Psoas muscle (tissue), 8 donors: Measurements from ENCODE around the gene POU2AF1. TPM values are rescaled to one million over a fixed set of nuclear protein-coding genes. Genes with fewer than 3 reads are reported as not detected.

ENCODE experiments used
- ATAC-seq, 4 donors: fragments of 200-7000 bp; cut with Tn5 transposase; one replicate each; pipeline ENCODE4 v1.9.1; 2020; ENCODE audit warnings: moderate library complexity in 3 of 4, mild to moderate bottlenecking in 2 of 4
- DNase-seq, 2 donors: peaks; one replicate each; pipeline ENCODE4 v3.0.0-alpha.2; 2020
- H3K27ac ChIP-seq: fragments of 200-600 bp; one replicate; pipeline ENCODE4 v1.8.0; 2022
- H3K27me3 ChIP-seq, 3 donors: fragments of 200-600 bp in 1 of 3; one replicate each; pipeline versions ENCODE4 v1.6.1 to v1.8.0; 2013 to 2022; ENCODE audit warnings: low read length in 2 of 3, mild to moderate bottlenecking in 2 of 3, moderate library complexity in 1 of 3; ENCODE audit not compliant: insufficient read depth in 3 of 3
- H3K36me3 ChIP-seq, 2 donors: fragments of 200-600 bp in 1 of 2; one replicate each; pipeline versions ENCODE4 v1.6.1 to v1.8.0; 2013 to 2022; ENCODE audit warnings: low read depth in 1 of 2, mild to moderate bottlenecking in 1 of 2, moderate library complexity in 1 of 2; ENCODE audit not compliant: insufficient read depth in 1 of 2
- H3K4me1 ChIP-seq: fragments of 200-600 bp; one replicate; pipeline ENCODE4 v1.8.0; 2022
- H3K4me3 ChIP-seq: fragments of 200-600 bp; one replicate; pipeline ENCODE4 v1.8.0; 2022; ENCODE audit warnings: mild to moderate bottlenecking
- H3K9me3 ChIP-seq: fragments of 200-600 bp; one replicate; pipeline ENCODE4 v1.8.0; 2022
- CTCF ChIP-seq: fragments of 200-600 bp; IDR thresholded peaks from one replicate; pipeline ENCODE4 v1.8.0; 2022; ENCODE audit warnings: antibody characterized with exemption
- WGBS, 3 donors: extraction: QIAGEN DNeasy Blood & Tissue Kit; methylation state at CpG; one replicate each; pipeline versions ENCODE4 v1.1.6 to v1.1.7; 2013; 5-methylcytosine and 5-hydroxymethylcytosine counted together
- intact Hi-C, 2 donors: fragments of 100-400 bp; cut with DNase I; formaldehyde crosslinking; loops; one replicate each; pipeline versions ENCODE4 v1.11.0 to v1.14.2; 2022
- polyA plus RNA-seq, 3 donors: library from polyadenylated mRNA; stranded (reverse); fragments of 200-250 nt; gene quantifications; one replicate each; pipeline ENCODE4 v1.2.3, GENCODE V29; 2013
- total RNA-seq, 4 donors: library from RNA; stranded (reverse); fragmentation: NEBNext Ultra II Directional in 2 of 4; extraction: Animal tissue kit (Norgen Biotek cat#: 25700) in 2 of 4; gene quantifications; one replicate each; pipeline versions ENCODE4 v1.2.1 to v1.2.4, GENCODE V29; 2021 to 2023
- donor health status: healthy with polysubstance abuse.
- donor health status: DM: no; HTN: no; CAD: no; lungs with moderate emphysema.
- donor health status: Bipolar disorder and iron deficiency.
- donor health status: healthy.
- donor health status: DM: yes; HTN: yes; CAD: no.
- donor health status: DM: no; HTN: no; CAD: no.
- donor health status: DM: no; HTN: no; CAD: no.
- donor health status: DM: yes; HTN: yes; CAD: no.

The POU2AF1 gene
- total and polyA plus RNA-seq, 7 donors, result 0.01 to 0.25 (median 0.13) TPM; not detected in 3

GRCh38 chr11:111360150-111361043 is 18.7 kb downstream of the POU2AF1 start:
- intact Hi-C loops, result no loop called here
- TF ChIP-seq CTCF, result no peak
- Histone ChIP-seq H3K36me3 (no peaks in the 10 kb centered on the region), H3K4me1 (no peaks in the 10 kb centered on the region), H3K27me3 (no peaks in the 10 kb centered on the region), H3K9me3 (no peaks in the 10 kb centered on the region), H3K27ac (no peak overlapping the region), H3K4me3 (no peak overlapping the region)
- ATAC-seq, result no peak
- DNase-seq, result no peak
- WGBS, 3 donors, result 90 to 91% (median 91%) methylated on average over 6 of the region's 6 CpGs

DNA sequence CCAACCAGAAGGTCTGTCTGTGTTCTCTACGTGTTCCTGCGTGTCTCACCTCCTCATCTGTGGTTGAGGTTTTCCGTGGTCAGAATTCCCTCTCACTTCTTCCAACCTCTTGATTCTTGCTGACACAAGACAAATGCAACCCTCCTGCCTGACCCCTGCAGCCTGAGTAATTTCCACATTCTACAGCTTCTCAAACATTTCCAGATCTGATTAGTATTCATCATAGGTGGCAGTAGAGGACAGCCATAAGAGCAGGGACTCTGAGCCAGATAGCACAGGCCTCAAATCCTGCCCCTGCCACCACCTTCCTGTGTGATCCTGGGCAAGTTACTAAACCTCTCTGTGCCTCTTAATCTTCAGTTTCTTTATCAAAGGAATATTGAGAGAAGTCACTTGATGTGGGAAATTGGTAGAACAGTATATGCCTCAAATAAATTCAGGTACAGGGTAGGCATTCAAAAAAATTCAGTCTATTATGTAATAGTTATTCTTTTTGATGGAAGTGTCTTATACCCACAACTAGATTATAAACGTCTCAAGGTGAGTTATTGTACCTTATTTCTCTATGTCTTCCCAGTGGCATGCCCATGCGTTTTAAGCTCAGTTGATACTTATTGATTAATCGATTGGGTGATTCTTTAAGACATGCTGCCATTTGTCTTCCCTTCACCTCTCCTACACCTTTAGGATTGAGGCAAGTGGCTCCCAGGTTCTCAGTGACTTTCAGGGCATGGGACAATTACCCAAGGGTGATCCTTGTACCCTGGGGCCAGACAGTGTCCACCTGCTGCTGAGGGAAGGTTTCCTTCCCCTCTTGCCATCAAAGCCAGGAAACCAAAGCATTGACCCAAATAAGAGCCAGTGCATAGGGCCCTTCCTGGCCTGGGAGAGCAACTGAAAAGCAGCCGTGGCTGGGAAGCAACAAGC is 19.6 kb downstream of the POU2AF1 start:
- no peak for ATAC-seq
- intact Hi-C loops, result no loop called here
- 88 to 93% (median 90%) methylated on average over 7 of the region's 7 CpGs for WGBS, 3 donors
- H3K4me3 ChIP-seq, result no peak overlapping the region
- H3K27me3 ChIP-seq, result no peaks in the 10 kb centered on the region
- no peak overlapping the region for H3K27ac ChIP-seq
- no peak for TF ChIP-seq CTCF
- no peaks in the 10 kb centered on the region for H3K36me3 ChIP-seq
- DNase-seq, result no peak
- H3K4me1 ChIP-seq, result no peaks in the 10 kb centered on the region
- no peaks in the 10 kb centered on the region for H3K9me3 ChIP-seq

DNA sequence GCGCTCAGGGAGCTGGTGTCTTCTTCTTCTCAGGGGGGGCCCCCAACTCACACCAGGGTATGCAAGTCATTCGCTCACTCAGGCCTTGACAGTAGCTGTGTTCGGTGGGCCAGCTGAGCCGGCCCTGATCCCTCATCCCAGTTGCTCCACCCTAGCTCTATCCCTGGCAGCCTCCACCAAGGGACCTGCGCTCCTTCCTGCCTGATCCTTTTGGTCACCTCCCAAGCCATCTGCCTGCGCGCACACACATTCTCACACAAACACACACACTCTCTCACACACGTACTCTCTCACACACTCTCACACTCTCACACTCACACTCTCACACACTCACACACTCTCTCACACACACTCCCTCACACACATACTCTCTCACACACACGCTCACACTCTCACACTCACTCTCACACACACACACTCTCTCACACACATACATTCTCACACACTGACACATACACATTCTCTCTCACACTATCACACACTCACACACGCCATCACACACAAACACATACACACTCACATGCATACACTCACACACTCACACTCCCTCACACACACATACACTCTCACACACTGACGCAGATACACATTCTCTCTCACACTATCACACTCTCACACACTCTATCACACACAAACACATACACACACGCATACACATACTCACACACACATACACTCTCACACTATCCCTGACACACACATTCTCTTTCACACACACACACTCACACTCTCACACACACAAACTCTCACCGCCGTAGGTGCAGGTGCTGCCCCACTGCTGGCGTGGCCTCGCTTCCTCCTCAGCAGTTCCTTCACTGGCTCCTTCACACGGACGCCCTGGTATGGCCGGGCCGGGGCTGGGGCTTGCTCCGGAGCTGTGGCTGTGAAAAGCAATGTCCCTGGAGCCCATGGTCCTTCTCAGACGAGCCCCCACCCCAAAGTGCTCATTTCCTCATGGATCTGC is 20.8 kb downstream of the POU2AF1 start:
- Histone ChIP-seq H3K27me3 (no peaks in the 10 kb centered on the region), H3K4me1 (no peaks in the 10 kb centered on the region), H3K27ac (no peak overlapping the region), H3K4me3 (no peak overlapping the region), H3K9me3 (no peaks in the 10 kb centered on the region), H3K36me3 (no peaks in the 10 kb centered on the region)
- no peak for TF ChIP-seq CTCF
- no peak for DNase-seq
- 80 to 87% (median 82%) methylated on average over 21 to 22 of the region's 22 CpGs for WGBS, 3 donors
- intact Hi-C loops, result no loop called here
- ATAC-seq, result no peak
